Bone marrow (tissue), 2 donors: ENCODE data around the gene OR8J1.
"Not testable (repeated sequence)": the region's sequence is repeated elsewhere in the genome, so short reads cannot be mapped to it uniquely, and the experiment has no call there.

Experiments
- DNase-seq, 2 donors: peaks; one replicate each; lab custom pipeline; 2025; lab: John Stamatoyannopoulos, UW

Gene OR8J1, protein sequence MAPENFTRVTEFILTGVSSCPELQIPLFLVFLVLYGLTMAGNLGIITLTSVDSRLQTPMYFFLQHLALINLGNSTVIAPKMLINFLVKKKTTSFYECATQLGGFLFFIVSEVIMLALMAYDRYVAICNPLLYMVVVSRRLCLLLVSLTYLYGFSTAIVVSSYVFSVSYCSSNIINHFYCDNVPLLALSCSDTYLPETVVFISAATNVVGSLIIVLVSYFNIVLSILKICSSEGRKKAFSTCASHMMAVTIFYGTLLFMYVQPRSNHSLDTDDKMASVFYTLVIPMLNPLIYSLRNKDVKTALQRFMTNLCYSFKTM

DNA sequence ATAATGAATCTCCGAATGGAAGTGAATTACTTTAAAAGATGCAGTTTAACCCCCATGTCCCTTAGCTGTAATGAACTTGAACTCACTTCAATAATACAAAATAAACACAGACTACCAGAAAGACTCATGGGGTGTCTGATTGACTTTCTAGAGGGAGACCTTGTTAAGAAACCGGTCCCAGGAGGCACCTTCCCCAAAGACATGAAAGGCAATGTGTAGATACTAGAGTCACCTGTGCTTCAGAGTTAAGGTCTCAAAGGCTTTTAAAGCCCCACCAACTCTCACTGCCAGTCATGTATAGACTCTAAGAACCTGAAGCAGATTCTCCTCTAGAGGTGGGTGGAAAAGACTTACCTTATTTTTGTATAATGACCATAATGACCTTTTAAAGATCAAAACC is at the start of gene OR8J1:
TSS of gene OR8J1 (plus strand) at position 301 of the 400 bp plus-strand sequence. CDS start 5,956 bp downstream, outside the sequence.
- DNase-seq: no peak

DNA sequence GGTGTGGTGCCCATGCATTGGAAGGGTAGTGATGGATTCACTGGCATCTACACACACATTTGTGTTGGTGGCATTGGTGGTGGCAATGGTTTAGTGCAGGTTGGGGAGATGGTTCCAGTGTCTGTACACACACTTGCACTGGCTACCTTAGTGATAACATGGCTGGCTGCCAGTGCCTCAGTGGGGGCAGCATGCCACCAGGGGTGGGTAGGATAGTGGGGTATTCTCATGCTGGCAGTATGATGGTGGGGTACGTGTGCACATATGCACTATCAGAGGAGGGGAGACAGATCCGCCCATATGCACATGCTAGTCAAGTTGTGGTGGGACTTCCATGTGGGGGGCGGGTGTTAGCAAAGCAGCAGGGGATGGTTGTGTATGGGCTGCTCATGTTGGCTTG is 46.3 kb upstream of the OR8J1 start:
- DNase-seq: no peak

DNA sequence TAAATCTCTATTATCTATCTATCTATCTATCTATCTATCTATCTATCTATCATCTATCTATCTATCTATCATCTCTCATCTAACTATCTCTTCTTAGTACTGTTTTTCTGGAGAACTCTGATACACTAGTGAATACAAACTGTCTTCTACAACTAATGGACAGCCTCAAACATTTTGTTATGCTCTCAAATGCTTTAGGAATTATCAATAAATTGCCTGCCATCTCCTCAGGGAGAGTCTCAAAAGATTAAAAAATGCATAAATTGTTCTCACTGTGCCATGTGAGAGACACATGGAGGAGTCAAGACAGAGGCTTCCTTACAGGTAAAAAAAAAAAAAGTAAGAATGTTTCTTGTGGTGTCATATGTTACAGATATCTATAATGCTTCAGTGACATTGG is 39.2 kb upstream of the OR8J1 start, which contains the start of gene OR8K3:
TSS of gene OR8K3 (plus strand) at position 301 of the 400 bp plus-strand sequence. CDS start 3,163 bp downstream, outside the sequence.
- DNase-seq: no peak

DNA sequence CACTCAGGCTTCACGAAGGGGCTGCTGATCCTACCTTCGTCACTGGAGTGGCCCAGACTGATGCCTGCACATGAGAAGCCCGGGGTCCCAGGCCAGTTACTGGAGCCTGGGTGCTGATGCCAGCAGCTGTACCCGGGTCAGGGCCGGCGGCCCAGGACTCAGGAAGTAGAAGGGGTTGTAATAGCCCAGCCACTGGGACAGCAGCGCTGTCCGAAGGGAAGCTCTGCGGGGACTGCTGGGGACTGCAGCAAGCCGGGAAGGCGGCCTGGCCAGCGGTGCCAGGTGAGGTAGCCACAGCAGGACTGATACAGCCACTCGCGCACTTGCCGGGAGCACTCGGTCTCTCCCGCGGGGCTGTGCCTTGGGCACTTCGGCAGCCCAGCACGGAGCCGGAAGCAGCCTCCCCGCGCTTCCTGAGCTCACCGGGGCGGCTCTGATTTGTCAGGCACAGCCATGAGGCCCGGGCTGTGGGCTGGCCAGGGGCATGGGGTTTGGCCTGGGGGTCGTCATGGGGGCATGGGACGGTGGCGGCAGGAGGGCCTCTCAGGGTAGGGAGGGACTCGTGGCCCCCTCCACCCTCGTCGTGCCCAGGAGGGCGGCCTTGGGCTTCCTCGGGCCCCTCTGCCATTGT is 22.1 kb upstream of the OR8J1 start:
- no peak for DNase-seq

DNA sequence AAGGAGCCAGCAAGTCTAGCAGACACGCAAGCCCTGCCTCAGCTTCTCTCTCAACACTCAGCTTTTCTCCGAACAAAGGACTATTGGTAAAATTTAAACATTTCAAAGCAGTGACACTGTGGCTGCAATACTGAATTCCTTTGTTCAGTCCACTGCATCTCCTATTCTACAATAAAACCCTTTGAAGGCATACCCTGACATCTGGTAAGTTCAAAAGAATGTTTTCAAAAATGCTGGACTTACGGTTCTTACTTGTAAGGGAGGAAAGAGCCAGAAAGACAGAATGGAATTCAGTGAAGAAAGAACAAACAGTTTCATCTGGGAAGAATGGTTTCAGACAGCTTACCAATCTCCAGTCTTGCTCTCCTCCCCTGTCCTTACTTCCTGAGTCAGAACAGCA is 20.9 kb upstream of the OR8J1 start:
- no peak for DNase-seq

DNA sequence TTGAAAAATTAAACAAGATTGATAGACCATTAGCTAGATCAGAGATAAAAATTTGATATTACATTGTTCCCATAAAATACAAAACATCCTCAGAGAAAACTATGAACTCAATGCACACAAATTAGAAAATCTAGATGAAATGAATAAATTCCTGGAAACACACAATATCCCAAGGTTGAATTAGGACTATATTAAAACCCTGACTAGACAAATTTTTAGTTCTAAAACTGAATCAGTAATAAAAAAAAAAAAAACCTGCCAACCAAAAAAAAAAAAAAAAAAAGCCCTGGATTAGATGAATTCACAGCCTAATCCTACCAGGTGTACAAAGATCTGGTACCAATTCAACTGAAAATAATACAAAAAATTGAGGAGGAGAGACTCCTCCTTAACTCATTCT is 13.8 kb upstream of the OR8J1 start:
- DNase-seq: no peak

DNA sequence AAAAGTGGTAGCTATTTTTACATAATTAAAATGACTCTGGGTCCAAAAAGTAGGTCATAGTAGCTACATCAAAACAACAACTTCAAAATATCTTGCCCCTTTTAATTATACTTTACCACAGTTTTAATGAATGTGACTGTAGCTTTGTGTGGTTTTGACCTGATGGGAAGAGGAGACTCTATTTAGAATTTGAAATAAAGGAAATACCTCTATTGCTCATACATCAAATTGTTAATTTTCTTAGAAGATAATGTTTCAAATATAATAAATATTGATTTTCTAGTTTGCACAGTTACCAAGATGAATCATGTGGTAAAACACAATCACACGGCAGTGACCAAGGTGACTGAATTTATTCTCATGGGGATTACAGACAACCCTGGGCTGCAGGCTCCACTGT is 8.4 kb upstream of the OR8J1 start, which contains the start of gene OR8K1:
TSS of gene OR8K1 (plus strand) at position 301 of the 400 bp plus-strand sequence. CDS start at position 301, 0 bp downstream.
- no peak for DNase-seq

DNA sequence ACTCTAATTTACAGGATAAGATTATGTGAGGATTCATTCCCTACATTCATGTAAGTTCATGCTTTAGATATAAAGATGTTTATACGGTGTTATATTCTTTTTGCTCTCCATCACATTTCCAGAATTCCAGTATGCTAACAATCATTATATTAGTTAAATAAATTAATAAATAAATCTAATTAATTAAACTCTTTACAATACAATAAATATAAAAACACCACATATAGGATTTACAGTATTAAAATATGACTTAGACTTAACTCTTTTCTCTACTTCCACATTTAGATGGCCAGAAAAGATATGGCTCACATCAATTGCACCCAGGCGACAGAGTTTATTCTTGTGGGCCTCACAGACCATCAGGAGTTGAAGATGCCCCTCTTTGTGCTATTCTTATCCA is 21.2 kb downstream of the OR8J1 start, which contains the start of gene OR8U1:
TSS of gene OR8U1 (plus strand) at position 301 of the 400 bp plus-strand sequence. CDS start at position 301, 0 bp downstream.
- no peak for DNase-seq

DNA sequence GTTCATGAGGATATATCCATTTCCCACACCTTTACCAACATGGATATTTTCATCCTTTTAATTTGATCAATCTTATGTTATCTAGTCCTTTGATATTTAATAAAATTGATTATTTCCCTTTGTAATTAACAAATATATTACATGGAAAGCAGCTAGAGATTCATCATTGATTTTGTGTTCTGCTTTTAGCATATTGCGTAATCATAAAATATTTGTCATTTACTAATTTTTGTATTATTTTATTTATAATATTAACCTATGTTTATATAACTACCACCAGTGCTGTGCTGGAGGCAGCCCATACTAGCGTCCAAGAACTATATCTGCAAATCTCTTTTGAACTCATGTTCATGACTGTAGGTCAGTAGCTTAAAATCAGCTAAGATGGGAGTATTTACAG is 26.0 kb downstream of the OR8J1 start:
- no peak for DNase-seq

DNA sequence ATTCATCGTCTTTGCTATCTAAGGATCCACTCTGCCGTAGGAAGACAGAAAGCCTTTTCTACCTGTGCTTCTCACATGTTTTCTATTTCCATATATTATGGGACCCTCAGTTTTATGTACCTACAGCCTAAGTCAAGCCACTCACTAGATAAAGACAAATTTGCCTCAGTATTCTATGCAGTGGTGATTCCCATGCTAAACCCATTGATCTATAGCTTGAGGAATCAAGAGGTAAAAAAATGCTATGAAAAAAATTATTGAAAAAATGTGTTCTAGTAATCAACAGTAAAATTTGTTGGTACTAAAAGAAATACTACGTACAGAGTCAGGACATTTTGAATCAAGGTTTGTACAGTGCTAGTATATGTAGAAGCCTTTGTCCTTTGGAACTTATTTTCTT is 40.3 kb downstream of the OR8J1 start:
- no peak for DNase-seq

DNA sequence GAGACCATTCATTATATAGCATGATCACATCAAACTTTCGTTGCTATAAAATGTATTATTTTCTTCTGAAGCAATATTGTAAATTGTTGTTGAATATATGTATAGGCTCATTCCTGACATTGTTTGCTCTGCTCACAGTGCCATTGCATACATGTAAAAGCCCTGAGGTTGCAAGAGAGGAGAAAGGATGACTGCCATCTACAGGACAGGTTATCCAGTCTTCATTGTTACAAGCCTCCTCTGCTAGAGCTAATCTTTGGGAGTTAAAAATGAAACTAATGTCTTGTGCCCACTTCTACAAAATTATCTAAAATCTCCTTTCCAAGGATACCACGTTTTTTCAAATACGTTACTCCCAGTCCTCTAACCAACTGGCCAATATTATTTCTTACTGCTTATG is 42.0 kb downstream of the OR8J1 start:
- no peak for DNase-seq

DNA sequence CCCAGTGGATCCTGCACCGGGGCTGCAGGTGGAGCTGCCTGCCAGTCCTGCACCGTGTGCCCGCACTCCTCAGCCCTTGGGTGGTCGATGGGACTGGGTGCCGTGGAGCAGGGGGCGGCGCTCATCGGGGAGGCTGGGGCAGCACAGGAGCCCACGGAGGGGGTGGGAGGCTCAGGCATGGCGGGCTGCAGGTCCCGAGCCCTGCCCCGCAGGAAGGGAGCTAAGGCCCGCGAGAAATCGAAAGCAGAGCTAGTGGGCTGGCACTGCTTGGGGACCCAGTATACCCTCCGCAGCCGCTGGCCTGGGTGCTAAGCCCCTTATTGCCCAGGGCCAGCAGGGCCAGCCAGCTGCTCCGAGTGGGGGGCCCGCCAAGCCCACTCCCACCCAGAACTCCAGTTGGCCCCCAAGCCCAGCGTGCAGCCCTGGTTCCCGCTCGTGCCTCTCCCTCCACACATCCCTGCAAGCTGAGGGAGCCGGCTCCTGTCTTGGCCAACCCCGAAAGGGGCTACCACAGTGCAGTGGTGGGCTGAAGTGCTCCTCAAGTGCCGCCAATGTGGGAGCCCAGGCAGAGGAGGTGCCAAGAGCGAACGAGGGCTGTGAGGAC is 47.9 kb downstream of the OR8J1 start:
- DNase-seq: not testable (repeated sequence)

DNA sequence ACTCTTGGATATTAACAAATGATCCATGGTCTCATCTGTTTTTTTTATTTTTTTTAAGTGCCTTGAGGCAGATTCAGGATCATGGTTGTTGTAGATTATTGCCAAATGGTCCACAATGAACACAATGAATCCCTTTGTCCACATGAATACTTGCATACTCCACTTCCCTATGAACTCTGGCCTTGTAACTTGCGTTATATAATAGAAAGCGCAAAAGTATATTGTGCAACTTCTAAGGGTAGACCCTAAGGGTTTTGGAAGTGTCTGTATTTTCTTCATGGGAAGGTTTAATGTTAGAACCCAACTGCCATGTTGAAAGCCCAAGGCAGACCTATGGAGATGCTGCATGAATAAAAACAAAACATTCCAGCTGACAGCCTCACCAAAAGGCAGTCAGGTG is 50.3 kb downstream of the OR8J1 start:
- DNase-seq: no peak

DNA sequence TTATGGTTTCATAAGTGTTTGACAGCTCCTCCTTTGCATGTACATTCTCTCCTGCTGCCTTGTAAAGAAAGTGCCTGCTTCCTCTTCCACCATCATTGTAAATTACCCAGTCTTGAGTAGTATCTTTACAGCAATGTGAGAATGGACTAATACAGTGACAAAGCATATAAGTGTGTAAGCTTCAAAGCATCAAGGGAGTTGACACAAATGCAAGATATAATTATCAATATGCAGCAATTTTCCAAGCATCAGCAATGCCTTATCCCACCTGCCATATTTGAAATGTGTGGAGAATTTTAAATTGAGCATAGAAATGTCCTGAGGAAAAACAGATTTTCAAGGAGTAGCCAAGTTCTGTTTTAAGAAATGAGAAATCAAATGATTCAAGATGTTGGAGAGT is 56.7 kb downstream of the OR8J1 start:
- no peak for DNase-seq
